Stimulated activated CD4-positive, alpha-beta T cell treated with anti-CD3 and anti-CD28 coated beads, Interleukin-12 subunit alpha, Interleukin-12 subunit beta, amount 100 ng/mL, for 48 hours (primary cell): ENCODE measurements around the gene NTN4.
"Not testable (repeated sequence)": the region's sequence is repeated elsewhere in the genome, so short reads cannot be mapped to it uniquely, and the experiment has no call there.

Experiments used
- DNase-seq, 3 donors: peaks; one replicate each; pipeline ENCODE4 v3.0.0-alpha.2; 2020; ENCODE audit warnings: low read depth in 2 of 3, low spot score in 1 of 3

Gene NTN4

GRCh38 chr12:95663525-95663924, 127.0 kb downstream of the NTN4 start:
- no peak for DNase-seq

- no peak for DNase-seq
These were observed 129.2 kb downstream of the NTN4 start for GRCh38 chr12:95661360-95661759.

GRCh38 chr12:95658386-95658785, 132.2 kb downstream of the NTN4 start:
- no peak for DNase-seq

- DNase-seq: not testable (repeated sequence)
These were observed 135.9 kb downstream of the NTN4 start for GRCh38 chr12:95654665-95655064.

- no peak for DNase-seq
These were observed 136.6 kb downstream of the NTN4 start for GRCh38 chr12:95653771-95654546.

GRCh38 chr12:95651681-95652080, 138.9 kb downstream of the NTN4 start:
- DNase-seq: no peak

GRCh38 chr12:95648990-95649791, 141.4 kb downstream of the NTN4 start:
- no peak for DNase-seq

- DNase-seq: no peak
These were observed 143.8 kb downstream of the NTN4 start for GRCh38 chr12:95646781-95647190.

GRCh38 chr12:95643256-95643655, 147.3 kb downstream of the NTN4 start:
- no peak for DNase-seq

- DNase-seq: no peak
These were observed 148.0 kb downstream of the NTN4 start for GRCh38 chr12:95642583-95642982.

GRCh38 chr12:95641299-95641952, 149.1 kb downstream of the NTN4 start:
- no peak for DNase-seq

GRCh38 chr12:95640516-95640915, 150.0 kb downstream of the NTN4 start:
- no peak for DNase-seq

GRCh38 chr12:95637471-95638155, 153.0 kb downstream of the NTN4 start:
- DNase-seq: no peak

- no peak for DNase-seq
These were observed 153.6 kb downstream of the NTN4 start for GRCh38 chr12:95637010-95637409.

- DNase-seq: no peak
These were observed 155.6 kb downstream of the NTN4 start for GRCh38 chr12:95634622-95635621.

- DNase-seq: no peak
These were observed 156.7 kb downstream of the NTN4 start for GRCh38 chr12:95633732-95634465.

GRCh38 chr12:95633049-95633731, 157.4 kb downstream of the NTN4 start:
- no peak for DNase-seq

GRCh38 chr12:95630496-95630895, 160.1 kb downstream of the NTN4 start:
- DNase-seq: no peak

GRCh38 chr12:95629392-95629791, 161.2 kb downstream of the NTN4 start:
- no peak for DNase-seq
